HG03097 (cell line): ENCODE data around the gene RNFT1.
"Not testable (repeated sequence)": the region's sequence is repeated elsewhere in the genome, so short reads cannot be mapped to it uniquely, and the experiment has no call there.

Experiments used
- ATAC-seq: cut with Tn5 transposase; IDR thresholded peaks from one replicate; pipeline ENCODE4 v1.9.1; 2021; ENCODE audit not compliant: unreplicated experiment, low FRiP score

Gene RNFT1

DNA sequence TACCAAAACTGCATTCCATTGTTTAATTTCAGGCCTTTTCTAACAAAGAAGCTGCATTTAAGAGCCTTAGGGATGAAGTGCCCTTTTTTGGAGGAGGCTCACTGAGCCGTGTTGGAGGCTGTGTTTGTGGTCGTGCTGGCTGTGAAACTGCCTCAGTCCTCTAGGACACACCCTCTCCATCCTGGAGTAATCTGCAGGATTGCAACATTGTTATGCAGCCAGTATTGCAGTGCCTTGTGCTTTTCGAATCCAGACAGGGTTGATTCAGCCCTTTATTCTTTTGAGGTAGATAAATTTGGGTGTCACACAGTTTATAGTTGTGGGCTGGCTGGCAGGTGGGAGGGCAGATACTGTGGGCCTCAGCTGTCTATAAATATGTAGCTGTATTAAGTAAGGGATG, 33.8 kb downstream of the RNFT1 start:
- not testable (repeated sequence) for ATAC-seq

- not testable (repeated sequence) for ATAC-seq
Measured at GRCh38 chr17:59930121-59930520, 34.4 kb downstream of the RNFT1 start.

- ATAC-seq, result not testable (repeated sequence)
Measured at GRCh38 chr17:59920637-59921036, 43.9 kb downstream of the RNFT1 start.

GRCh38 chr17:59916446-59916845, 48.1 kb downstream of the RNFT1 start:
- no peak for ATAC-seq

DNA sequence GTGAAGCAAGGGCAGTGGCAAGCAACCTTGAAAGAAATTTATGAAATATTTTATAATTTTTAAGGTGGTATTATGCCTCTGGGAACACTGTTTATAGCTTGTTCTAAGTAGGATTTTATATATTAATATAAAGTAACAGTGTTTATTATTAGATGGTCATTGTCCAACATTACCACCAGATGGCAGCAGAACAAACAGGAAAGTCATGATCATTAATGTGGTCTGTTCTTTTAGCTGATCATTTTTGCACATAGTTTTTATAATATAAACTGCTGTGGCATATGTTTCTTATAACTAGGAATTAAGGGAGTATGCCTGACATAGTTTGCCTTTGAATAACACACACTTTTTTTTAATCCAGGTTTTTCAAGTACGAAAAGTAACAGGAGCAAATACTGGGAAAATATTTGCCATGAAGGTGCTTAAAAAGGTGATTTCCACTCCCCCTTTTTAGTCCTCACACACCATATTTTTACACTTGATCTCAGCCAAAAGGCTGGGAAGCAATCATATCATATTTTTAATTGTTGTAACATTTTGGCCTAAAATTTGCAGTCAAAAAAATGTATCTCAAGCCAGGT, 50.2 kb downstream of the RNFT1 start:
- no peak for ATAC-seq

DNA sequence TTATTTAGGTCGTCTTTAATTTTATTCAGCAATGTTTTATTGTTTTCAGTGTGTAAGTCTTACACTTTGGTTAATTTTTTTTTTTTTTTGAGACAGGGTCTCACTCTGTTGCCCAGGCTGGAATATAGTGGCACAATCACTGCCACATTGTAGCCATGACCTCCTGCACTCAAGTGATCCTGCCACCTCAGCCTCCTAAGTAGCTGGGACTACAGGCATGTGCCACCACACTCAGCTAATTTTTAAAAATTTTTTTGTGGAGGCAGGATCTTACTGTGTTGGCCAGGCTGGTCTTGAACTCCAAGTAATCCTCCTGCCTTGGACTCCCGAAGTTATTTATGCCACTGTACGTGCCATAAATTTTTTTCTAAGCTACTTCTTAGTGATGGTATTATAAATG, 57.1 kb downstream of the RNFT1 start:
- no peak for ATAC-seq

DNA sequence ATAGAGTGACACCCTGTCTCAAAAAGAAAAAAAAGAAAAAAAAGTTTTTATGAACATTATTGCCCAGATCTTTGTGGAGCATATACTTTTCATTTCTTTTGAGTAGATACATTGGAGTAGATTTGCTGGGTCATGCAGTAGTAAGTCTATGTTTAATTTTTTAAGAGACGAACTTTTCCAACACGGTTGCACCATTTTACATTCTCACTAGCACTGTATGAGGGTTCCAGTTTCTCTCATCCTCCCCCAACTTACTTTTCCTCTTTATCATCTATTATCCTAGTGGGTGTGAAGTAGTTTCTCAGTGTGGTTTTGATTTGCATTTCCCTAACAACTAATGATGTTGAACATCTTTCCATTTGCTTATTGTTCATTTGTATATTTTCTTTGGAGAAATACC, 61.1 kb downstream of the RNFT1 start:
- ATAC-seq, result no peak
